GM23338 (cell line): ENCODE measurements around the gene ATXN2. TPM values are rescaled to one million over a fixed set of nuclear protein-coding genes. Genes with fewer than 3 reads are reported as not detected.

Experiments used
- ATAC-seq: fragments of 200-7000 bp; cut with Tn5 transposase; 3 replicates; pipeline ENCODE4 v1.9.1; 2020
- DNase-seq: peaks from one replicate; pipeline ENCODE4 v3.0.0-alpha.2; 2015; ENCODE audit warnings: low spot score
- H2AFZ ChIP-seq: fragments of 200-600 bp; sonication (generic); 2 replicates; pipeline ENCODE4 v1.8.0; 2016; ENCODE audit warnings: antibody characterized with exemption, mild to moderate bottlenecking, moderate library complexity
- H3F3A ChIP-seq: fragments of 200-600 bp; sonication (generic); replicated peaks from 2 replicates; pipeline ENCODE4 v1.8.0; 2017; ENCODE audit warnings: antibody characterized with exemption, mixed run types, low read depth
- H3K27ac ChIP-seq: fragments of 200-600 bp; sonication (generic); 2 replicates; pipeline ENCODE4 v1.6.1; 2016; ENCODE audit warnings: low read depth
- H3K27me3 ChIP-seq: fragments of 200-600 bp; sonication (generic); 2 replicates; pipeline ENCODE4 v1.8.0; 2016; ENCODE audit warnings: mild to moderate bottlenecking, mixed run types, moderate library complexity; ENCODE audit not compliant: insufficient read depth
- H3K36me3 ChIP-seq: fragments of 200-600 bp; sonication (generic); 2 replicates; pipeline ENCODE4 v1.8.0; 2016; ENCODE audit warnings: mild to moderate bottlenecking; ENCODE audit not compliant: insufficient read depth
- H3K4me1 ChIP-seq: fragments of 200-600 bp; sonication (generic); 2 replicates; pipeline ENCODE4 v1.8.0; 2016; ENCODE audit warnings: mild to moderate bottlenecking, moderate library complexity; ENCODE audit not compliant: insufficient read depth
- H3K4me2 ChIP-seq: fragments of 200-600 bp; sonication (generic); 2 replicates; pipeline ENCODE4 v1.7.1; 2017; ENCODE audit warnings: mixed run types
- H3K4me3 ChIP-seq: fragments of 200-600 bp; sonication (generic); 2 replicates; pipeline ENCODE4 v1.6.1; 2016; ENCODE audit warnings: mixed run types
- H3K79me2 ChIP-seq: fragments of 200-600 bp; sonication (generic); replicated peaks from 2 replicates; pipeline ENCODE4 v1.8.0; 2017; ENCODE audit warnings: mild to moderate bottlenecking; ENCODE audit not compliant: insufficient read depth
- H3K9me2 ChIP-seq: fragments of 200-600 bp; sonication (generic); 2 replicates; pipeline ENCODE4 v1.8.0; 2017; ENCODE audit not compliant: insufficient read depth
- H4K20me1 ChIP-seq: fragments of 200-600 bp; sonication (generic); replicated peaks from 2 replicates; pipeline ENCODE4 v1.8.0; 2017; ENCODE audit warnings: mild to moderate bottlenecking; ENCODE audit not compliant: insufficient read depth
- H3K27ac Mint-ChIP-seq: 2 replicates; pipeline ENCODE4 v1.8.0; 2020; ENCODE audit warnings: inconsistent platforms, mild to moderate bottlenecking, moderate library complexity, mixed read lengths
- H3K27me3 Mint-ChIP-seq: 3 replicates; pipeline ENCODE4 v1.8.0; 2022; ENCODE audit warnings: low read depth, mild to moderate bottlenecking, moderate library complexity, mixed read lengths, inconsistent platforms; ENCODE audit not compliant: insufficient read depth, poor library complexity
- H3K36me3 Mint-ChIP-seq: 3 replicates; pipeline ENCODE4 v1.8.0; 2021; ENCODE audit warnings: low read depth, mild to moderate bottlenecking, inconsistent platforms, moderate library complexity, mixed read lengths
- H3K4me1 Mint-ChIP-seq: 3 replicates; pipeline ENCODE4 v1.8.0; 2020; ENCODE audit warnings: mild to moderate bottlenecking, inconsistent platforms, mixed read lengths
- H3K4me3 Mint-ChIP-seq: 3 replicates; pipeline ENCODE4 v1.8.0; 2021; ENCODE audit warnings: moderate library complexity, mild to moderate bottlenecking, inconsistent platforms, mixed read lengths
- H3K9me3 Mint-ChIP-seq: 3 replicates; pipeline ENCODE4 v1.8.0; 2020; ENCODE audit warnings: moderate library complexity, mild to moderate bottlenecking, inconsistent platforms, mixed read lengths
- EZH2phosphoT487 ChIP-seq: fragments of 200-600 bp; sonication (generic); IDR thresholded peaks from one replicate; pipeline ENCODE4 v1.8.1; 2018; ENCODE audit warnings: antibody characterized with exemption; ENCODE audit not compliant: unreplicated experiment
- NANOG ChIP-seq: IDR thresholded peaks from 2 replicates; pipeline ENCODE4 v1.6.1; 2016; ENCODE audit warnings: antibody characterized with exemption, borderline replicate concordance
- POLR2AphosphoS5 ChIP-seq: IDR thresholded peaks from 2 replicates; pipeline ENCODE4 v1.6.1; 2016; ENCODE audit warnings: antibody characterized with exemption, low read depth
- ZNF114 ChIP-seq: fragments of 250-450 bp; sonication (Bioruptor Pico); IDR thresholded peaks from 2 replicates; pipeline ENCODE4 v1.5.0; 2020; ENCODE audit warnings: mild to moderate bottlenecking, moderate library complexity
- polyA plus RNA-seq: library from polyadenylated mRNA; unstranded; fragments of >200 nt; fragmentation: Nextera tagmentation; extraction: Ambion mirVana; gene quantifications from 2 replicates; pipeline ENCODE4 v1.2.1, GENCODE V29; 2016
- total RNA-seq: library from RNA; depleted of rRNA; stranded (reverse); fragments of >200 nt; shearing (Covaris generic); gene quantifications from 2 replicates; pipeline ENCODE4 v1.2.3, GENCODE V29; 2014
- TF ChIP-seq, protein P1 (sequence below), 2 experiments: fragments of 200-600 bp in 1 of 2; sonication (generic) in 1 of 2; conservative IDR thresholded peaks; 2 replicates each; pipeline versions ENCODE4 v1.5.1 to v1.6.1; 2016 to 2017; ENCODE audit warnings: antibody characterized with exemption in 2 of 2, low read depth in 2 of 2, mild to moderate bottlenecking in 2 of 2, moderate library complexity in 1 of 2
- TF ChIP-seq, protein P2 (sequence below): IDR thresholded peaks from one replicate; pipeline ENCODE4 v1.6.1; 2018; ENCODE audit warnings: antibody characterized with exemption; ENCODE audit not compliant: unreplicated experiment

The ATXN2 gene
- total and polyA plus RNA-seq, 2 experiments from 2014 or later: 44.8 to 59.5 TPM

DNA sequence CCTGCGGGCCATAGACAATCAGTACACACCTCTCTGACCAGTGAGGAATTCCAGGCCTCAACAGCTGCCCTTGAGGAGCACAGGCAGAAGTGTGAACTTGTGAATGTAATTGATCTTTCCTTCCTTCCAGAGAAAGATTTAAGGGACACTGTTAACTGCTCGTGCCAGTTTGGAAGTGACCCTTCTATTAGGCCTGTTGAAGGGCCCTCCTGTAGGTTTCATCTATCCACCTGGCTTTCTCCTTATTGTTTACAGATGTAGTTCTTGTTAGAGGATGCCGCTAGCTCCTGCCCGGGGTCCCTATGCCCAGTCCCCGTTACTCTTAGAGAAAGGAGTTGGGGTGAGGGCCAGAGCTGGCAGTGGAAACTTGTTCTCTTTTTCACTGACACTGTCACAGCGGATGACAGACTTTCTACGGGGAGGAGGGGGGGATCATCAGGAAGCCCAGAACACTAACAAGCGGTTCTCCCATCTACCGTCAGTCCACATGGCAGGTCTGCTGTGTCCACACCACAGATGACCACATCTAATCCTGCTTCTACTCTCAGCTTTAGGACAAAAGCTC lies 150.8 kb downstream of the ATXN2 start:
- DNase-seq (peak; percentile 48), ATAC-seq (no peak)
- H3K27me3 Mint-ChIP-seq: peaks cover 23% of the 10 kb centered on the region
- peaks cover 58% of the 10 kb centered on the region for H3K36me3 Mint-ChIP-seq
- H3K4me3 Mint-ChIP-seq: no peak overlapping the region; the same call in 2 of the 3 replicates
- Histone ChIP-seq H2AFZ (no peak overlapping the region), H3K4me3 (no peak overlapping the region), H4K20me1 (peaks cover 12% of the 10 kb centered on the region), H3K4me1 (peaks cover 7% of the 10 kb centered on the region), H3K4me2 (no peak overlapping the region), H3K79me2 (peaks cover 12% of the 10 kb centered on the region), H3K9me2 (no peaks in the 10 kb centered on the region), H3K27me3 (no peaks in the 10 kb centered on the region), H3F3A (peaks cover 45% of the 10 kb centered on the region), H3K36me3 (peaks cover 23% of the 10 kb centered on the region), H3K27ac (peak overlapping the region; percentile 55; the same call in 1 of the 2 replicates)
- TF ChIP-seq, protein P1, sequence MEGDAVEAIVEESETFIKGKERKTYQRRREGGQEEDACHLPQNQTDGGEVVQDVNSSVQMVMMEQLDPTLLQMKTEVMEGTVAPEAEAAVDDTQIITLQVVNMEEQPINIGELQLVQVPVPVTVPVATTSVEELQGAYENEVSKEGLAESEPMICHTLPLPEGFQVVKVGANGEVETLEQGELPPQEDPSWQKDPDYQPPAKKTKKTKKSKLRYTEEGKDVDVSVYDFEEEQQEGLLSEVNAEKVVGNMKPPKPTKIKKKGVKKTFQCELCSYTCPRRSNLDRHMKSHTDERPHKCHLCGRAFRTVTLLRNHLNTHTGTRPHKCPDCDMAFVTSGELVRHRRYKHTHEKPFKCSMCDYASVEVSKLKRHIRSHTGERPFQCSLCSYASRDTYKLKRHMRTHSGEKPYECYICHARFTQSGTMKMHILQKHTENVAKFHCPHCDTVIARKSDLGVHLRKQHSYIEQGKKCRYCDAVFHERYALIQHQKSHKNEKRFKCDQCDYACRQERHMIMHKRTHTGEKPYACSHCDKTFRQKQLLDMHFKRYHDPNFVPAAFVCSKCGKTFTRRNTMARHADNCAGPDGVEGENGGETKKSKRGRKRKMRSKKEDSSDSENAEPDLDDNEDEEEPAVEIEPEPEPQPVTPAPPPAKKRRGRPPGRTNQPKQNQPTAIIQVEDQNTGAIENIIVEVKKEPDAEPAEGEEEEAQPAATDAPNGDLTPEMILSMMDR (conservative IDR thresholded peaks at IDR 0.05; ENCODE audit: low read depth in 2 of 2): 0 out of 4 replicates have a peak, but pooled peaks of 1 of the 2 experiments have one; percentile 3
- TF ChIP-seq NANOG (no peak), EZH2phosphoT487 (no peak), ZNF114 (CRISPR knock-in tag) (no peak)
- TF ChIP-seq, protein P2, sequence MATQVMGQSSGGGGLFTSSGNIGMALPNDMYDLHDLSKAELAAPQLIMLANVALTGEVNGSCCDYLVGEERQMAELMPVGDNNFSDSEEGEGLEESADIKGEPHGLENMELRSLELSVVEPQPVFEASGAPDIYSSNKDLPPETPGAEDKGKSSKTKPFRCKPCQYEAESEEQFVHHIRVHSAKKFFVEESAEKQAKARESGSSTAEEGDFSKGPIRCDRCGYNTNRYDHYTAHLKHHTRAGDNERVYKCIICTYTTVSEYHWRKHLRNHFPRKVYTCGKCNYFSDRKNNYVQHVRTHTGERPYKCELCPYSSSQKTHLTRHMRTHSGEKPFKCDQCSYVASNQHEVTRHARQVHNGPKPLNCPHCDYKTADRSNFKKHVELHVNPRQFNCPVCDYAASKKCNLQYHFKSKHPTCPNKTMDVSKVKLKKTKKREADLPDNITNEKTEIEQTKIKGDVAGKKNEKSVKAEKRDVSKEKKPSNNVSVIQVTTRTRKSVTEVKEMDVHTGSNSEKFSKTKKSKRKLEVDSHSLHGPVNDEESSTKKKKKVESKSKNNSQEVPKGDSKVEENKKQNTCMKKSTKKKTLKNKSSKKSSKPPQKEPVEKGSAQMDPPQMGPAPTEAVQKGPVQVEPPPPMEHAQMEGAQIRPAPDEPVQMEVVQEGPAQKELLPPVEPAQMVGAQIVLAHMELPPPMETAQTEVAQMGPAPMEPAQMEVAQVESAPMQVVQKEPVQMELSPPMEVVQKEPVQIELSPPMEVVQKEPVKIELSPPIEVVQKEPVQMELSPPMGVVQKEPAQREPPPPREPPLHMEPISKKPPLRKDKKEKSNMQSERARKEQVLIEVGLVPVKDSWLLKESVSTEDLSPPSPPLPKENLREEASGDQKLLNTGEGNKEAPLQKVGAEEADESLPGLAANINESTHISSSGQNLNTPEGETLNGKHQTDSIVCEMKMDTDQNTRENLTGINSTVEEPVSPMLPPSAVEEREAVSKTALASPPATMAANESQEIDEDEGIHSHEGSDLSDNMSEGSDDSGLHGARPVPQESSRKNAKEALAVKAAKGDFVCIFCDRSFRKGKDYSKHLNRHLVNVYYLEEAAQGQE: no peak
- H3K9me3 Mint-ChIP-seq: no peaks in the 10 kb centered on the region; the same call in 2 of the 3 replicates
- peaks cover 22% of the 10 kb centered on the region for H3K4me1 Mint-ChIP-seq
- H3K27ac Mint-ChIP-seq: peak overlapping the region; percentile 56; the same call in 1 of the 2 replicates

DNA sequence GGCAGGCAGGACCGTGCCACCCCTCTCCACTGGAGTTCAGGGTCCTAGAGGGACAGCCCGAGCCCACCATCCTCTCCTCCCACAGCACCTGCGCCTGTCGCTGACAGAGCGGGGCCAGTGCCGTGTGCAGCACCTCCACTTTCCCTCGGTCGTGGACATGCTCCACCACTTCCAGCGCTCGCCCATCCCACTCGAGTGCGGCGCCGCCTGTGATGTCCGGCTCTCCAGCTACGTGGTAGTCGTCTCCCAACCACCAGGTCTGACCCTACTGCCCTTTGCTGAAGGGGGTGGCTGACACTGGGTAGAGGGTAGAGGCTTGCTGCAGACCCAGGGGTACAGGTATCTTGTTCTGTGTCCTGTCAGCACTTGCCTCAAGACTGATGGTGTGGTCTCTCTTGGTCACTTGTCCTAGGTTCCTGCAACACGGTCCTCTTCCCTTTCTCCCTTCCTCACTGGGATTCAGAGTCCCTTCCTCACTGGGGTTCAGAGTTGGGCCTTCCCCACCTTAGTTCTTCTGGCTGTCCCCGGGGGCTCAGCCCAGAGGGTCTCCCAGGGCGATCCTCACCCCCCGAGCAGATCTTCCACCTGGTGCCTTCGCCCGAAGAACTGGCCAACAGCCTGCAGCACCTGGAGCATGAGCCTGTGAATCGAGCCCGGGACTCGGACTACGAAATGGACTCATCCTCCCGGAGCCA lies 151.4 kb downstream of the ATXN2 start:
- Histone ChIP-seq H3K27me3 (no peaks in the 10 kb centered on the region), H3K9me2 (no peaks in the 10 kb centered on the region), H3F3A (peaks cover 41% of the 10 kb centered on the region), H3K4me3 (no peak overlapping the region), H3K27ac (peak overlapping the region; percentile 55; the same call in 1 of the 2 replicates), H3K4me2 (no peak overlapping the region), H2AFZ (no peak overlapping the region), H3K4me1 (peaks cover 7% of the 10 kb centered on the region), H4K20me1 (peaks cover 18% of the 10 kb centered on the region), H3K79me2 (peaks cover 13% of the 10 kb centered on the region), H3K36me3 (peaks cover 23% of the 10 kb centered on the region)
- no peaks in the 10 kb centered on the region; the same call in 2 of the 3 replicates for H3K9me3 Mint-ChIP-seq
- no peak for ATAC-seq
- no peak for DNase-seq
- H3K4me1 Mint-ChIP-seq: peaks cover 25% of the 10 kb centered on the region
- peak; percentile 33; the same call in 1 of the 2 replicates for TF ChIP-seq POLR2AphosphoS5
- TF ChIP-seq EZH2phosphoT487: no peak
- H3K36me3 Mint-ChIP-seq: peaks cover 60% of the 10 kb centered on the region
- H3K4me3 Mint-ChIP-seq: no peak overlapping the region; the same call in 2 of the 3 replicates
- H3K27me3 Mint-ChIP-seq: peaks cover 26% of the 10 kb centered on the region
- peak overlapping the region; percentile 56; the same call in 1 of the 2 replicates for H3K27ac Mint-ChIP-seq
